K562 (cell line): Measurements from ENCODE around the gene PARS2. TPM values are rescaled to one million over a fixed set of nuclear protein-coding genes. Genes with fewer than 3 reads are reported as not detected.

ENCODE experiments used
- ATAC-seq: fragments of 200-7000 bp; cut with Tn5 transposase; 3 replicates; pipeline ENCODE4 v1.9.1; 2020; ENCODE audit warnings: moderate library complexity
- BruUV-seq: library from RNA; stranded (reverse); fragments of 400-500 nt; replicated peaks from 2 replicates; lab custom pipeline; 2021; lab: Mats Ljungman, UMichigan
- CTCF ChIA-PET: fragments of 300-600 bp; formaldehyde crosslinking; extraction: SDS; loops from one replicate; lab custom pipeline; 2021; ENCODE audit warnings: low intra/inter-chr PET ratio; lab: Yijun Ruan, JAX
- POLR2A ChIA-PET: fragments of 300-600, 350-650 bp; sonication (Branson Sonifier 250); formaldehyde crosslinking; extraction: SDS; loops from one replicate; lab custom pipeline; 2021; ENCODE audit warnings: antibody characterized with exemption, inconsistent platforms; lab: Yijun Ruan, JAX
- DNase-seq, 4 experiments: peaks; one replicate each; pipeline versions ENCODE4 v3.0.0 to v3.0.0-alpha.2; 2011 to 2018; ENCODE audit warnings: low spot score in 3 of 4, mixed read lengths in 3 of 4; ENCODE audit errors: extremely low read depth in 1 of 4
- FAIRE-seq: peaks from 2 replicates; lab custom pipeline; 2011; peaks lifted over from hg19 to GRCh38; lab: Jason Lieb, UNC
- H2AFZ ChIP-seq: 2 replicates; pipeline ENCODE4 v1.6.0; 2011; ENCODE audit warnings: low read depth, low read length, control low read depth, inconsistent platforms
- H3K27ac ChIP-seq: fragments of 200-600 bp; 3 replicates; pipeline ENCODE4 v1.8.0; 2011; ENCODE audit warnings: low read depth, mild to moderate bottlenecking, control low read depth, inconsistent platforms, low read length, moderate library complexity, mixed read lengths; ENCODE audit errors: extremely low read depth
- H3K27me3 ChIP-seq, 2 experiments: fragments of 300-600 bp in 1 of 2; 2 replicates in 1 of 2; 3 replicates in 1 of 2; pipeline versions ENCODE4 v1.6.0 to v1.8.0; 2011; ENCODE audit warnings: inconsistent platforms in 2 of 2, low read length in 2 of 2, mild to moderate bottlenecking in 1 of 2, mixed read lengths in 1 of 2, moderate library complexity in 1 of 2; ENCODE audit not compliant: control insufficient read depth in 2 of 2, insufficient read depth in 2 of 2
- H3K36me3 ChIP-seq: fragments of 300-600 bp; 3 replicates; pipeline ENCODE4 v1.8.0; 2011; ENCODE audit warnings: mild to moderate bottlenecking, low read length, inconsistent platforms; ENCODE audit not compliant: control insufficient read depth, insufficient read depth
- H3K4me1 ChIP-seq, 2 experiments: fragments of 200-600 bp in 1 of 2; replicated peaks in 1 of 2; 2 replicates in 1 of 2; 3 replicates in 1 of 2; pipeline versions ENCODE4 v1.5.1 to v1.8.0; 2011; ENCODE audit warnings: inconsistent platforms in 2 of 2, low read length in 2 of 2, mild to moderate bottlenecking in 1 of 2, mixed read lengths in 1 of 2, moderate library complexity in 1 of 2; ENCODE audit not compliant: control insufficient read depth in 2 of 2, insufficient read depth in 2 of 2
- H3K4me2 ChIP-seq: 2 replicates; pipeline ENCODE4 v1.6.1; 2011; ENCODE audit warnings: low read length, control low read depth, inconsistent platforms, mixed read lengths; ENCODE audit not compliant: insufficient read depth
- H3K4me3 ChIP-seq: fragments of 200-600 bp; sonication (generic), shearing (Covaris generic); 2 replicates; pipeline ENCODE4 v1.5.1; 2016; ENCODE audit warnings: control low read depth, inconsistent platforms
- H3K79me2 ChIP-seq: fragments of 200-600 bp; 3 replicates; pipeline ENCODE4 v1.8.0; 2011; ENCODE audit warnings: low read length, inconsistent platforms; ENCODE audit not compliant: control insufficient read depth, insufficient read depth
- H3K9ac ChIP-seq, 2 experiments: 2 replicates each; pipeline versions ENCODE4 v1.6.0 to v1.6.1; 2011; ENCODE audit warnings: low read depth in 2 of 2, low read length in 2 of 2, control low read depth in 1 of 2, inconsistent platforms in 1 of 2, mild to moderate bottlenecking in 1 of 2, mixed read lengths in 1 of 2; ENCODE audit not compliant: insufficient read depth in 1 of 2
- H3K9me1 ChIP-seq: one replicate; pipeline ENCODE4 v1.6.0; 2011; ENCODE audit warnings: inconsistent platforms, mild to moderate bottlenecking, low read length, moderate library complexity; ENCODE audit not compliant: control insufficient read depth, insufficient read depth
- H3K9me3 ChIP-seq: replicated peaks from 2 replicates; pipeline ENCODE4 v1.5.1; 2011; ENCODE audit warnings: low read depth, low read length, inconsistent platforms; ENCODE audit not compliant: control insufficient read depth, insufficient read depth
- H4K20me1 ChIP-seq: replicated peaks from 2 replicates; pipeline ENCODE4 v1.6.1; 2011; ENCODE audit warnings: low read length, inconsistent platforms, mixed read lengths; ENCODE audit not compliant: control insufficient read depth, insufficient read depth
- CCAR2 ChIP-seq: fragments of 200-400 bp; formaldehyde crosslinking; IDR thresholded peaks from 2 replicates; pipeline ENCODE4 v1.6.1; 2017; ENCODE audit warnings: mild to moderate bottlenecking, low read depth, low read length
- ETV1 ChIP-seq: fragments of 450-650 bp; conservative IDR thresholded peaks from 2 replicates; pipeline ENCODE4 v1.6.1; 2016; ENCODE audit warnings: missing genetic modification characterization, control low read depth, low read depth, missing compliant biosample characterization
- ETV5 ChIP-seq: sonication (generic); formaldehyde crosslinking; IDR thresholded peaks from 2 replicates; pipeline ENCODE4 v1.4.0; 2020; ENCODE audit warnings: low read depth, mild to moderate bottlenecking, missing genetic modification reagents
- RBM14 ChIP-seq: fragments of 200-400 bp; formaldehyde crosslinking; IDR thresholded peaks from 2 replicates; pipeline ENCODE4 v1.6.1; 2018; ENCODE audit warnings: low read depth, mild to moderate bottlenecking, low read length, moderate library complexity, borderline replicate concordance; ENCODE audit not compliant: insufficient read depth
- SMARCC2 ChIP-seq: fragments of 450-650 bp; IDR thresholded peaks from 2 replicates; pipeline ENCODE4 v1.6.1; 2017; ENCODE audit warnings: antibody characterized with exemption, moderate library complexity, mild to moderate bottlenecking, low read depth
- SOX6 ChIP-seq: fragments of 450-650 bp; IDR thresholded peaks from 2 replicates; pipeline ENCODE4 v1.6.1; 2014; ENCODE audit warnings: mild to moderate bottlenecking
- SP1 ChIP-seq: sonication (generic); formaldehyde crosslinking; IDR thresholded peaks from 2 replicates; pipeline ENCODE4 v1.8.1; 2022; ENCODE audit warnings: mild to moderate bottlenecking, missing genetic modification reagents
- SP2 ChIP-seq: IDR thresholded peaks from 2 replicates; pipeline ENCODE4 v1.6.1; 2011; ENCODE audit warnings: mild to moderate bottlenecking, low read depth, low read length, moderate library complexity; ENCODE audit not compliant: poor library complexity, severe bottlenecking; ENCODE audit errors: extremely low read depth
- TCF15 ChIP-seq: fragments of 250-450 bp; sonication (Bioruptor Pico); IDR thresholded peaks from 2 replicates; pipeline ENCODE4 v1.8.0; 2022; ENCODE audit warnings: moderate library complexity, mild to moderate bottlenecking, inconsistent platforms
- ZBED1 ChIP-seq: IDR thresholded peaks from 2 replicates; pipeline ENCODE4 v1.6.1; 2014
- ZNF175 ChIP-seq: fragments of 200-800 bp; sonication (Bioruptor generic); IDR thresholded peaks from 2 replicates; pipeline ENCODE4 v1.6.1; 2016; ENCODE audit warnings: low read depth, mild to moderate bottlenecking, missing genetic modification characterization, missing compliant biosample characterization
- ZNF217 ChIP-seq: sonication (generic); formaldehyde crosslinking; IDR thresholded peaks from 2 replicates; pipeline ENCODE4 v1.8.0; 2022; ENCODE audit warnings: mild to moderate bottlenecking, missing genetic modification reagents
- ZNF449 ChIP-seq: fragments of 250-450 bp; sonication (Bioruptor Pico); IDR thresholded peaks from 2 replicates; pipeline ENCODE4 v1.8.0; 2022; ENCODE audit warnings: moderate library complexity, mild to moderate bottlenecking, inconsistent platforms
- ZNF830 ChIP-seq: fragments of 250-450 bp; sonication (Bioruptor Pico); IDR thresholded peaks from 2 replicates; pipeline ENCODE4 v1.5.0; 2021; ENCODE audit warnings: mild to moderate bottlenecking
- WGBS: fragments of 100-300 bp; shearing (Covaris generic); methylation state at CpG from one replicate; pipeline ENCODE4 v1.1.6; 2016; ENCODE audit warnings: low coverage, mixed read lengths; ENCODE audit not compliant: insufficient coverage; ENCODE audit errors: missing lambda C conversion rate; 5-methylcytosine and 5-hydroxymethylcytosine counted together
- in situ Hi-C: fragments of 300-500 bp; cut with MboI; formaldehyde crosslinking; loops from 4 replicates; pipeline ENCODE4 v1.15.0; 2018; ENCODE audit warnings: inconsistent platforms, mixed read lengths
- intact Hi-C: fragments of 100-400 bp; cut with micrococcal nuclease; formaldehyde crosslinking; loops from 2 replicates; pipeline ENCODE4 v1.14.2; 2022
- polyA plus RNA-seq, 8 experiments: library from polyadenylated mRNA; depleted of rRNA in 4 of 8; stranded (reverse) in 5 of 8; unstranded in 3 of 8; fragments of >200 nt; fragmentation: Nextera tagmentation in 2 of 8; fragmentation: Illumina TruSeq in 1 of 8; extraction: Ambion mirVana in 2 of 8; extraction: Trizol in 1 of 8; gene quantifications; 2 replicates each; pipeline versions ENCODE4 v1.2.1 to v1.2.3, GENCODE V29; 2011 to 2014; ENCODE audit warnings: inconsistent platforms in 1 of 8, missing spikeins in 1 of 8
- total RNA-seq, 7 experiments: library from RNA; depleted of rRNA in 6 of 7; stranded (reverse); fragments of >200 nt in 6 of 7; fragmentation: Illumina TruSeq in 2 of 7; extraction: Trizol in 2 of 7; gene quantifications; 2 replicates each; pipeline versions ENCODE4 v1.2.1 to v1.2.3, GENCODE V29; 2011 to 2021; ENCODE audit warnings: low replicate concordance in 1 of 7

Gene PARS2
- total and polyA plus RNA-seq, 9 of the 15 experiments (the other 6 are each of a cell fraction or from before 2014, with no cell fraction given), result 6.3 to 12.4 (median 7.9) TPM

- TF ChIP-seq RBM14, result no peak
- TF ChIP-seq, all 486 proteins: peak for 0
- Histone ChIP-seq H4K20me1 (peaks cover 7% of the 10 kb centered on the region; the same call in 1 of the 2 replicates), H3K27me3 (peaks cover 0 to 1% of the 10 kb centered on the region in 2 experiments; a peak in 2 of 5 replicates), H3K27ac (no peak overlapping the region), H3K9me3 (no peaks in the 10 kb centered on the region), H3K9me1 (no peaks in the 10 kb centered on the region), H3K36me3 (peaks cover 57% of the 10 kb centered on the region), H3K9ac (no peak overlapping the region), H3K4me3 (no peak overlapping the region), H3K4me2 (no peak overlapping the region), H2AFZ (no peak overlapping the region), H3K79me2 (no peaks in the 10 kb centered on the region), H3K4me1 (no peaks in the 10 kb centered on the region)
- in situ Hi-C loops (no loop called here), intact Hi-C loops (no loop called here)
- POLR2A ChIA-PET, result interaction anchor here (0.6 kb wide), 1 partner anchor 787 kb away, joined by 3 read pairs; no protein-coding TSS in a partner anchor
- CTCF ChIA-PET, result no interaction called here
- FAIRE-seq, result no peak
- 71% methylated on average over 4 of the region's 4 CpGs for WGBS
- BruUV-seq, result no TSS peak
- no peak for DNase-seq
- no peak for ATAC-seq
Measured at GRCh38 chr1:54742282-54742681, 22.0 kb downstream of the PARS2 start.

- Histone ChIP-seq H3K79me2 (no peaks in the 10 kb centered on the region), H3K9me3 (no peaks in the 10 kb centered on the region), H2AFZ (no peak overlapping the region), H3K9ac (no peak overlapping the region), H3K9me1 (no peaks in the 10 kb centered on the region), H4K20me1 (peaks cover 11% of the 10 kb centered on the region; the same call in 1 of the 2 replicates), H3K27ac (no peak overlapping the region), H3K4me2 (no peak overlapping the region), H3K27me3 (no peaks in the 10 kb centered on the region), H3K4me3 (no peak overlapping the region), H3K4me1 (no peaks in the 10 kb centered on the region), H3K36me3 (peaks cover 64% of the 10 kb centered on the region)
- FAIRE-seq, result no peak
- ChIA-PET POLR2A (no interaction called here), CTCF (no interaction called here)
- no TSS peak for BruUV-seq
- no peak for ATAC-seq
- no peak for DNase-seq
- intact Hi-C loops, result no loop called here
- in situ Hi-C loops, result no loop called here
- 56% methylated on average over 4 of the region's 4 CpGs for WGBS
- TF ChIP-seq SP2 (no peak), ETV5 (no peak), SOX6 (no peak), SP1 (no peak), CCAR2 (no peak), ZNF217 (CRISPR knock-in tag) (no peak), ZNF830 (CRISPR knock-in tag) (no peak), ETV1 (tag) (no peak), SMARCC2 (no peak), TCF15 (no peak), ZNF175 (CRISPR knock-in tag) (no peak), ZNF449 (CRISPR knock-in tag) (no peak), ZBED1 (no peak)
Measured at GRCh38 chr1:54741531-54741930, 22.8 kb downstream of the PARS2 start.
